ENCODE measurements around the gene BCL2.

Gene BCL2

GRCh38 chr18:63326011-63326410 lies 6.4 kb upstream of the BCL2 start:
- DNase-seq (ENCODE audit: low read depth in 2 of 2), result no peak

- no peak for DNase-seq (ENCODE audit: low read depth in 2 of 2)
Observed at GRCh38 chr18:63325086-63325686, 5.6 kb upstream of the BCL2 start.

GRCh38 chr18:63322908-63323634 lies 3.5 kb upstream of the BCL2 start:
- peak in 1 of 2 donors; percentile 32 for DNase-seq (ENCODE audit: low read depth in 2 of 2)

DNA sequence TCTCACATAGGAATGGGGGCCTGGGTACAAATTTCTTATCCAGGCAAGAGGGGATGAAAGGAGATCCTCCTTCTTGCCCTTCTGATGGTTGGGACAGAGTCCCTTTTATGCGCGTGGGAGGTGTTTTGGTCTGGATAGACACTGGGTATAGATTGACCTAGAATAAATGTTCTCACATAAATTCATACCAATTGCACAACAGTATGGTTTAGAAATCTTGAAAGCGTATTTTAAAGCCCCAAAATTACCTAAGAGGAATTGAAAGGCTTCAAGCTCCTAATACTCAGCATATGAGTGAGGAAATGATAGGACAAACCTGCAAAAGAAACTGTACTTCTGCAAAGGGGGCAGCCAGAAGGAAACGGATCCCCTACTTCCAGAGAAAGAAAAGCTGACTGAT lies 2.6 kb upstream of the BCL2 start:
- DNase-seq (ENCODE audit: low read depth in 2 of 2), result no peak

DNA sequence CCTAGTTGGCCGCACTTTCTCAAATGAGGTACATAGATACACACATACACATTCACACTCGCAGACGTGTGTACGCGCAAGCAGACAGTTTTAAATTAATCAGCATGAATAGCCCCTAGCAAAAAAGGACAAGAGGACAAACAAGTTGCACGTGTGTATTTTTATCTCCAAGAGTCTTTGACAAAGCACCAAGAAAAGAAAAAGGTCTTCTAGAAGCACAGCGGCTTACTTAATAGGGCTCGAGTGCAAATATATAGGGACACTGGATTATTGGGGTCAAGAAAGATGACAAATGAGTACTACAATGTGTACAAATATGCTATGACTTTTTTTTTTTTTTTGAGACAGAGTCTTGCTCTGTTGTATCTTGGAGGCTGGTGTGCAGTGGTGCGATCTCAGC lies 1.7 kb upstream of the BCL2 start:
- DNase-seq (ENCODE audit: low read depth in 2 of 2), result no peak

DNA sequence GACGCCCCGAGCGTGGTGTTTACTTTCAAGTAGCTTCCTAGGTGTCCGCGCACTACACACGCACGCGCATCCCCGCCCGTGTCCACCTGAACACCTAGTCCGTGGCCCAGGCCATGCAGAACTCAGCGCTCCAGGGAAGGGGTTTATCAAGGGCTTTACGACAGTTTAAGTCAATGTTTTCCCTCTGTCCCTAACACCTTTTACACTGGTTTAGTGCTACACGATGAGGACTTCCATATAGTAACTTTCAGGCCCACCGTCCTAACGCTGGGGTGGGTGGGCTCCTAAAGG lies 1.4 kb upstream of the BCL2 start:
- no peak for DNase-seq (ENCODE audit: low read depth in 2 of 2)

DNA sequence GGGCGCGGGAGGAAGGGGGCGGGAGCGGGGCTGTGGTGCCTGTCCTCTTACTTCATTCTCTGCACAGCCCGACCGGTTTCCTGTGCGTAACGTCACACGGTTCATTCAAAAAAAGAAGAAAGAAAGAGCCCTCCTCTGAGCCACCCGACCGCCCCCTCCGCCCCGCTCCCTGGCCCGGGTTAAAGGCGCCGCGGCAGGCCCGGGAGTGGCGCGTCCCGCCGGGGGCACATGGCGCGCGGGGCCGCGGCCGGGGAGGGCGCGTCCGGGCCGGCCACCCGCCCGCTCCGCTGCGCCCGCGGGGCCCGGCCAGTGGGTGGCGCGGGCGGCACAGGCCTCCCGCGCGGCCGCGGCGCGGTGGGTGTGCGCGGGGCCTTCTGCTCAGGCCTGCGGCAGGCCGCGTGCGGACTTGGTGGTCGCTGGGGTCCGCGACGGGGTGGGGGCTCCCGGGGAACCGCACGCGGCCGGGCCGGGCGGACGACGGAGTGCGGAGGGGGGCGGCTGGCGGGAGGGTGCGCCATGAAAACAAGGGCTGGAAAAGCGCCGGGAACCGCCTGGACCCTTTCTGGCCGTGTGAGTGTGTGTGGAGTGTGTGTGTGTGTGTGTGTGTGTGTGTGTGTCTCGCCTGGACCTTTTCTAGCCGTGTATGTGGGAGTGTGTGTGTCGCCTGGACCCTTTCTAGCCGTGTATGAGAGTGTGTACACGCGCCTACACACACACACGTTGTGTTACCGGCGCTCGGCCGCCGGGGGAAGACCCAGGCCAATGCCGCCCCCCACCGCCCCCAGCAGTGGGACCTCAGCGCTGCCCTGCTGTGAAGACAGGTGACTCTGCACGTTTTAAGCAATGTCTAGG lies 780 bp upstream of the BCL2 start:
- peak; percentile 64 to 68 for DNase-seq (ENCODE audit: low read depth in 2 of 2)

DNA sequence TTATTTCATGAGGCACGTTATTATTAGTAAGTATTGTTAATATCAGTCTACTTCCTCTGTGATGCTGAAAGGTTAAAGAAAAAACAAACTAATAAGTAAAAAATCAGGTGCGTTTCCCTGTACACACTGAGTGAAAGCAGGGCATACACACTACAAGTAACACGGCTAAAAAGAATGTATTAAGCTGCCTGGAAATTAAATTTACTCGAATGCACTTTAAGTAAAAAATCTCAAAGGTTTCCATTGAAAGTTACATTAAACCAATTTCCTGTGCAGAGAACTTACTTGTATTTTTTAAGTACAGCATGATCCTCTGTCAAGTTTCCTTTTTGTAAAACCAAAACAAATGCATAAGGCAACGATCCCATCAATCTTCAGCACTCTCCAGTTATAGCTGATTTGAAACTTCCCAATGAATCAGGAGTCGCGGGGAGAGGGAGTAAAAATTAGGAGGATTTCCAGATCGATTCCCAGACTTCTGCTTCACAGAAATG lies 633 bp downstream of the BCL2 start:
- DNase-seq (ENCODE audit: low read depth in 2 of 2), result no peak

DNA sequence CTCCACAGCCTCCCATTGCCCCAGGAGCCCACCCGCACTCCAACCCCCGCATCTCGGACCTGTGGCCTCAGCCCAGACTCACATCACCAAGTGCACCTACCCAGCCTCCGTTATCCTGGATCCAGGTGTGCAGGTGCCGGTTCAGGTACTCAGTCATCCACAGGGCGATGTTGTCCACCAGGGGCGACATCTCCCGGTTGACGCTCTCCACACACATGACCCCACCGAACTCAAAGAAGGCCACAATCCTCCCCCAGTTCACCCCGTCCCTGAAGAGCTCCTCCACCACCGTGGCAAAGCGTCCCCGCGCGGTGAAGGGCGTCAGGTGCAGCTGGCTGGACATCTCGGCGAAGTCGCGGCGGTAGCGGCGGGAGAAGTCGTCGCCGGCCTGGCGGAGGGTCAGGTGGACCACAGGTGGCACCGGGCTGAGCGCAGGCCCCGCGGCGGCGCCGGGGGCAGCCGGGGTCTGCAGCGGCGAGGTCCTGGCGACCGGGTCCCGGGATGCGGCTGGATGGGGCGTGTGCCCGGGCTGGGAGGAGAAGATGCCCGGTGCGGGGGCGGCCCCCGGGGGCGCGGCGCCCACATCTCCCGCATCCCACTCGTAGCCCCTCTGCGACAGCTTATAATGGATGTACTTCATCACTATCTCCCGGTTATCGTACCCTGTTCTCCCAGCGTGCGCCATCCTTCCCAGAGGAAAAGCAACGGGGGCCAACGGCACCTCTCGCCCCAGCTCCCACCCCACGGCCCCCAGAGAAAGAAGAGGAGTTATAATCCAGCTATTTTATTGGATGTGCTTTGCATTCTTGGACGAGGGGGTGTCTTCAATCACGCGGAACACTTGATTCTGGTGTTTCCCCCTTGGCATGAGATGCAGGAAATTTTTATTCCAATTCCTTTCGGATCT lies 1.3 kb downstream of the BCL2 start:
- DNase-seq (ENCODE audit: low read depth in 2 of 2), result peak; percentile 54 to 59

GRCh38 chr18:63317556-63317946 lies 2.0 kb downstream of the BCL2 start:
- DNase-seq (ENCODE audit: low read depth in 2 of 2), result no peak

DNA sequence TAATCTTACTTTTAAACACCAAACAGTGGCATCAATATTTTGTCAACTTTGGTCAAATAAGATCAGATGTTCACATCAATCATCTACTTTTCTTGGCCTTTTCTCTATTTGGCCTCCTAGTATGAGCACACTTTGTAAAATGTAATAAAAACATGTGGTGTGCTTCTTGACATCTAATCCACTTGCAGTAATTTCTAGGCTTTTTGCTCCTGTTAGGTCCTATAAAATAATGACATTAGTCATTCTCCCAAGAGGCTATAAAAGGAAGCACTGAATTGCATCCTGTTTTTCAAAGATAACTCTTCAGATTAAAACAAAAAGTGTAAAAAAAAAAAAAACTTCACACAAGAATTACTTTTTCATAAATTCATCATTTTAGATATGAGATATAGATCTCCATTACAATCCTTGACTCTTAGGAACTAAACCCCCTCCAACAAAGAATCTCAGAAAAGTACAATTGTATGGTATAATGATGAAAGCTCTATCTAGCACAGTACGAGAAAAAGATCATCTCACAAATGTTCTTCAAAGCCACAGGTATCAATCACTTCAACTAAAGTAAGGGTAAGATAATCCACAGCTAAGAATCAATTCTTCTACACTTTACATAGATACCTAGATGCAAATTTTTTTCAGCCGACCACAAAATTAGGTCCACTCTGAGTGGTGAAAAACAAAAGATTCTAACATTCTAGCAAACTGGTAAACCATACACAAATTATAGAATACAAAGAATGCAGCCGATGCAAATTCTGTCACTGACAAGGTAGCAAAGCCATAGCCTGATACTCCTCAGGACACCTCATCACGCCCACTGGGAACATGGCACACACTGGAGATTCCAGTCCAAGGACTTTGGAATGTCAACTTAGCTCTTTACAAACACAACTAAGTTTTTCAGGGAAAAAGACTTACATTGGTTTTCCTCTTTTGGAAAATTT lies 2.7 kb downstream of the BCL2 start:
- no peak for DNase-seq (ENCODE audit: low read depth in 2 of 2)

GRCh38 chr18:63315876-63316275 lies 3.7 kb downstream of the BCL2 start:
- no peak for DNase-seq (ENCODE audit: low read depth in 2 of 2)

GRCh38 chr18:63315131-63315662 lies 4.4 kb downstream of the BCL2 start:
- DNase-seq (ENCODE audit: low read depth in 2 of 2), result no peak

DNA sequence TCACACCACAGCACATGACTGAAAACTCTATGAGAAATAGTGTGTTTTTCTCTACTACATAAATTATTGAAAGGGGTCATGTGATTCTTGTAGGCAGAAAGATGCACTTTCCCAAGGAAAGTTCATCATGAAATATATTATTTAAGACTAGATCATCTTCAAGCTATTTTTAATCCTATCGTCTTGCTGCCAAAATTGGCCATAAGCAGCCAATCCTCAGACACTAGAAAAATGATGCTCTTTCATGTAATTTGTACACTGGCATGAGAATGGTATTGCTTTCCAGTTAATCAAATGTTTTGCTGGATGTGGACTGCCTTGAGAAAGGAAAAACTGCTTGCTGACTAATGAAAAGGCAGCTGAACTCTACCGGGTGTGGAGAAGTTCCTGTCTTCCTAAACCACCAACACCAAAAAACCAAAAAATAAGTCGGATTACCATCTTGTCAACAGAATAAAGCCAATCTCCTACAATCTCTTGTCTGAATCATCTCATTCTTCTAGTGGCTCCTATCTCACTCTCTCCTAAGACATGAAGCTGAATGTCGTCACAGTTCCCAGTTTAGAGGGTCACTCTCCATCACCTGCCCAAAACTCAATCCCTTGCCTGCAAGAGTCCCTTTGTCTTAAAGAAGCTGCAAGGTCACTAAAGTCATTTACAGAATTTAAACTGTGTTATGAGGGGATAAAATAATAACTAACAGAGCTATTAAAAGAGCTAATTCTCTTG lies 5.3 kb downstream of the BCL2 start:
- no peak for DNase-seq (ENCODE audit: low read depth in 2 of 2)

- DNase-seq (ENCODE audit: low read depth in 2 of 2), result no peak
Observed at GRCh38 chr18:63313396-63313917, 6.1 kb downstream of the BCL2 start.

- no peak for DNase-seq (ENCODE audit: low read depth in 2 of 2)
Observed at GRCh38 chr18:63312737-63313395, 6.7 kb downstream of the BCL2 start.

GRCh38 chr18:63312019-63312409 lies 7.6 kb downstream of the BCL2 start:
- DNase-seq (ENCODE audit: low read depth in 2 of 2), result no peak

DNA sequence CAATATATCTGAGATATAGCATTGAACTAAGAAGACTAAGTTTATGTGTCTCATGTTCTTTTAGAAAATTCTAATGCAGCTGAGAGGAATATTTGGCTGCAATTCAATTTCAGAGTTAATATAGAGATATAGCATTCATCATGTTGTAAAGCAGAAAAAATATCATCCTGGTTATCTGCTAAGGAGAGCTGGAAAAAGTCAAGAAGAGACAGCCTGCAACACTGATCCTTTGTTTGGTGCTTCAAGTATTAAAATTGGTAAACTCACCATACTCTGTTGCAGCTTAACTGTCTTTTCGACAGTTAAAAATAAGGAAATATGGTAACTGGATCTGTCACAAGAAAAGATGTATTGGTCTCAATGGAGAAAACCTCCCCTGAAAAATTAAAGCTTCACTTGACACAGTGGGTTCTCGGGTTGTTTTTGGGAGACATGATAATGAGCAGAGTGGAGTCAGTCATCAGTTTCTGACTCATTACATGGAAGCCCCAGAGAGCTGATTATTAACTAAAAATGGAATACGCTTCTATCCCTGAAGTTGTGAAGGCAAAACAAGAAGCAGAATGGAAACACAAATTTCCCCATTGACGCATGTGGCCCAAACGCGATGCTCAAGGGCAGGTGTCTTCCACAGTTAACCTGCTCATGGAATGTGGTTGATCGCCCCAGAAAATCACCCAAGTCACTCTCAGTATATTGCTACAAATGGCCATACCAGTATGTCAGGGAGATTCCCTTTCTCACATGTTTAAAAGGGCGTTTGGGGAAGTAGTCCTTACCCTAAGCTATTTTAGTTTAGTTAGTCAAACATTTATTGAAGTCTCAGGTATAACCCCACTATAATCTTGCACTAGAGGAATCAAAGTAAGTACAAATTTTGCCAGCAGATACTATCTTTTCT lies 8.2 kb downstream of the BCL2 start:
- no peak for DNase-seq (ENCODE audit: low read depth in 2 of 2)
